RWPE2 (cell line): ENCODE results near the gene ATP10B.

Experiments used
- ATAC-seq: fragments of 200-7000 bp; cut with Tn5 transposase; 3 replicates; pipeline ENCODE4 v1.9.1; 2021; ENCODE audit warnings: low read depth
- DNase-seq: peaks from one replicate; pipeline ENCODE4 v3.0.0-alpha.2; 2020; ENCODE audit warnings: low spot score
- H3K27ac ChIP-seq: fragments of 450-650 bp; 2 replicates; pipeline ENCODE4 v1.5.1; 2017; ENCODE audit warnings: mild to moderate bottlenecking; ENCODE audit not compliant: poor library complexity, severe bottlenecking
- H3K27me3 ChIP-seq: fragments of 250-450 bp; sonication (Bioruptor Pico); 2 replicates; pipeline ENCODE4 v1.5.1; 2021; ENCODE audit warnings: mild to moderate bottlenecking, moderate library complexity; ENCODE audit not compliant: insufficient read depth, poor library complexity, severe bottlenecking
- H3K36me3 ChIP-seq: fragments of 250-450 bp; sonication (Bioruptor Pico); 2 replicates; pipeline ENCODE4 v1.5.1; 2020; ENCODE audit warnings: low read depth, mild to moderate bottlenecking, moderate library complexity
- H3K4me1 ChIP-seq: fragments of 250-450 bp; sonication (Bioruptor Pico); 2 replicates; pipeline ENCODE4 v1.5.1; 2021; ENCODE audit warnings: mild to moderate bottlenecking, moderate library complexity; ENCODE audit not compliant: insufficient read depth, poor library complexity, severe bottlenecking
- H3K4me3 ChIP-seq: fragments of 250-450 bp; sonication (Bioruptor Pico); 2 replicates; pipeline ENCODE4 v1.5.1; 2021; ENCODE audit warnings: mild to moderate bottlenecking, moderate library complexity; ENCODE audit not compliant: severe bottlenecking
- H3K9me3 ChIP-seq: fragments of 250-450 bp; sonication (Bioruptor Pico); 2 replicates; pipeline ENCODE4 v1.5.1; 2021; ENCODE audit warnings: mild to moderate bottlenecking, moderate library complexity; ENCODE audit not compliant: severe bottlenecking
- CTCF ChIP-seq: fragments of 450-650 bp; IDR thresholded peaks from one replicate; pipeline ENCODE4 v1.5.1; 2017; ENCODE audit warnings: mild to moderate bottlenecking, moderate library complexity; ENCODE audit not compliant: poor library complexity, severe bottlenecking

The ATP10B gene

DNA sequence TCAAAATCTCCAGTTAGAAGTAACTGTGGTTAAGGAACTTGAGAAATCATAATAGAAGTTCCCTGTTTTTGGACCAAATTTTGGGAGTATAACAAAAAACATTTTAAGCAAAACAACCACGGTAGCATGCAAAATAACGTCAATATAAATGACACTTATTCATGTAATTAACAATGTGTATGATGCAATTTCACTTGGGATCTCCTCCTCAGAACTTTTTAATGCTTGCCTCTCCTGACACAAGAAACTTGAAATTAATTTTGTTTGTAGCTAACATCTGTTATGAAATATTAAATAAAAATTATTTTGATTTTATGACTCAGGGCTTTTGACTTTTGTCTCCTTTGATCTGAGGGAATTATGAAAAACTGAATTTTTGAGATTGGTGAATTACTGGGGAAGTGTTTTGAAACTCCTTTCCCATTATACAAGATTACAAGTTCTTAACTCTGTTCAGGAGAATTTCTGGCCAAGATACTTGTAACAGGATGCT lies 149.7 kb downstream of the ATP10B start:
- no peaks in the 10 kb centered on the region for H3K36me3 ChIP-seq
- TF ChIP-seq CTCF = no peak
- no peak for ATAC-seq

DNA sequence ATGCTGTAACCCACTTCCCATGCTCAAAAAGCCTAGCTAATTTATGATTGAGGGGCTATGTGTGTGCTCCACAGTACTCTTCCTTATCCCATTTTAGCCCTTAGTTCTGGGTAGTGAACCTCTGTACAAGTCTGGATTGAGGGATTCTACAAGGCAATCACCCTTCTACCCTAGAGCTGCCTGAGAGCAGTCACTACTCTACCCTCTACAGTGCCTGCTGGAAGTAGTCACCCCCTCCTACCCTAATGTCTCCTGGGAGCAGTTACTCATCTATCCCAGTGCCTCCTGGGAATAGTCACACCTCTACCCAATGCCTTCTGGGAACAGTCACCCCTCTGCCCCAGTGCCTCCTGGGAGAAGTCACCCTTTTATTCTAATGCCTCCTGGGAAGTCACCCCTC lies 150.6 kb downstream of the ATP10B start:
- no peaks in the 10 kb centered on the region for H3K36me3 ChIP-seq
- DNase-seq (no peak), ATAC-seq (no peak)
- H3K27ac ChIP-seq = no peak overlapping the region
- no peaks in the 10 kb centered on the region for H3K4me1 ChIP-seq
- peaks cover 5% of the 10 kb centered on the region for H3K9me3 ChIP-seq
- H3K4me3 ChIP-seq = no peak overlapping the region
- no peak for TF ChIP-seq CTCF
- H3K27me3 ChIP-seq = no peaks in the 10 kb centered on the region

More for the DNA sequence above, 149.7 kb downstream of the ATP10B start:
- Histone ChIP-seq H3K27ac (no peak overlapping the region), H3K4me1 (no peaks in the 10 kb centered on the region), H3K9me3 (peaks cover 5% of the 10 kb centered on the region), H3K27me3 (no peaks in the 10 kb centered on the region), H3K4me3 (no peak overlapping the region)
- DNase-seq = no peak

- ATAC-seq (no peak), DNase-seq (no peak)
- Histone ChIP-seq H3K4me1 (peaks cover 6% of the 10 kb centered on the region), H3K4me3 (no peak overlapping the region), H3K27me3 (no peaks in the 10 kb centered on the region), H3K9me3 (peaks cover 3% of the 10 kb centered on the region), H3K36me3 (no peaks in the 10 kb centered on the region), H3K27ac (no peak overlapping the region)
- no peak for TF ChIP-seq CTCF
Measured at GRCh38 chr5:160699301-160699700, 152.7 kb downstream of the ATP10B start.

- no peak for DNase-seq
- H3K4me3 ChIP-seq = no peak overlapping the region
- H3K4me1 ChIP-seq = peaks cover 12% of the 10 kb centered on the region
- H3K27me3 ChIP-seq = no peaks in the 10 kb centered on the region
- H3K9me3 ChIP-seq = no peaks in the 10 kb centered on the region
- TF ChIP-seq CTCF = no peak
- H3K27ac ChIP-seq = no peak overlapping the region
- no peaks in the 10 kb centered on the region for H3K36me3 ChIP-seq
- no peak for ATAC-seq
Measured at GRCh38 chr5:160697281-160697680, 154.7 kb downstream of the ATP10B start.

- TF ChIP-seq CTCF = no peak
- no peaks in the 10 kb centered on the region for H3K9me3 ChIP-seq
- no peak overlapping the region for H3K27ac ChIP-seq
- DNase-seq (no peak), ATAC-seq (no peak)
- H3K4me1 ChIP-seq = peaks cover 12% of the 10 kb centered on the region
- H3K4me3 ChIP-seq = no peak overlapping the region
- no peaks in the 10 kb centered on the region for H3K36me3 ChIP-seq
- no peaks in the 10 kb centered on the region for H3K27me3 ChIP-seq
Measured at GRCh38 chr5:160694896-160695295, 157.1 kb downstream of the ATP10B start.
